Measurements from ENCODE around the gene PLTP. TPM values are rescaled to one million over a fixed set of nuclear protein-coding genes. Genes with fewer than 3 reads are reported as not detected.

The PLTP gene
- total and polyA plus RNA-seq, 2 of the 13 experiments (the other 11 are each of a cell fraction or from before 2014, with no cell fraction given): 16.9 to 28.6 TPM

- no peak overlapping the region for H3K27ac ChIP-seq (ENCODE audit: extremely low read length, insufficient read depth, low read length)
- POLR2A ChIA-PET: interaction anchor here (0.7 to 5.0 kb wide), 17 partner anchors 10 to 86 kb away, joined by 3 to 78 read pairs (median 9); partner anchors contain the start of genes ACOT8, CTSA, NEURL2 and PCIF1
- H3K27me3 ChIP-seq (ENCODE audit: control insufficient read depth in 1 of 2, insufficient read depth in 2 of 2, low read length in 2 of 2): peaks cover 0 to 8% of the 10 kb centered on the region in 2 experiments; a peak in 2 of 5 replicates
- no peaks in the 10 kb centered on the region for H3K9me3 ChIP-seq (ENCODE audit: low read length)
- H3K36me3 ChIP-seq (replicated peaks in 1 of 2; ENCODE audit: control insufficient read depth in 1 of 2, insufficient read depth in 2 of 2, low read length in 2 of 2): no peaks in the 10 kb centered on the region
- peak overlapping the region; percentile 24 for H2AFZ ChIP-seq (ENCODE audit: low read length)
- CTCF ChIA-PET (ENCODE audit: low intra/inter-chr PET ratio, low total read pairs): no interaction called here
- H3K9ac ChIP-seq (ENCODE audit: insufficient read depth, low read depth, low read length): peak overlapping the region; percentile 16; the same call in 1 of the 2 replicates
- 3% methylated on average over 11 of the region's 11 CpGs for WGBS (ENCODE audit: low lambda C conversion rate)
- DNase-seq (ENCODE audit: low spot score): no peak
- FAIRE-seq: no peak
- intact Hi-C loops (cut with micrococcal nuclease; ENCODE audit: unreplicated experiment) (no loop called here), in situ Hi-C loops (cut with HindIII; ENCODE audit: extremely low pct_ligation_motif_present, low pct_unique_long_range_greater_than_20kb) (no loop called here)
- peaks cover 74% of the 10 kb centered on the region for H3K4me1 ChIP-seq (ENCODE audit: insufficient read depth, low read length)
- peak overlapping the region; percentile 48 for H3K4me2 ChIP-seq (ENCODE audit: low read depth, low read length)
- peak overlapping the region in 2 of 3 experiments; percentile 5 to 44; a peak in 3 of 6 replicates for H3K4me3 ChIP-seq (replicated peaks in 1 of 3; ENCODE audit: insufficient read depth in 1 of 3, low read depth in 2 of 3, low read length in 3 of 3)
- no peaks in the 10 kb centered on the region for H4K20me1 ChIP-seq (ENCODE audit: insufficient read depth, low read length)
- H3K79me2 ChIP-seq (ENCODE audit: insufficient read depth, low read length): no peaks in the 10 kb centered on the region
- ATAC-seq: peak; percentile 54
- BruUV-seq (replicated peaks): no TSS peak
- TF ChIP-seq ZNF770 (CRISPR knock-in tag; IDR thresholded peaks at IDR 0.05) (no peak), ARNT2 (CRISPR knock-in tag; IDR thresholded peaks at IDR 0.05; ENCODE audit: low read depth) (no peak), U2AF1 (optimal IDR thresholded peaks at IDR 0.05; ENCODE audit: low read depth, low read length) (no peak), ZNF30 (CRISPR knock-in tag; IDR thresholded peaks at IDR 0.05) (no peak), NFIC (IDR thresholded peaks at IDR 0.05; ENCODE audit: low read length) (no peak), ZBTB20 (CRISPR knock-in tag; IDR thresholded peaks at IDR 0.05; ENCODE audit: borderline replicate concordance, low read depth) (0 out of 2 replicates have a peak, but pooled peaks have one; percentile 32), PRPF4 (IDR thresholded peaks at IDR 0.05; ENCODE audit: low read depth, low read length, poor library complexity, severe bottlenecking) (no peak), DPF2 (CRISPR knock-in tag; IDR thresholded peaks at IDR 0.05; ENCODE audit: borderline replicate concordance, low read depth) (no peak), PCBP2 (optimal IDR thresholded peaks at IDR 0.05; ENCODE audit: low read depth, low read length, poor library complexity, severe bottlenecking) (no peak), ETV5 (CRISPR knock-in tag; IDR thresholded peaks at IDR 0.05; ENCODE audit: borderline replicate concordance) (no peak), ZSCAN30 (CRISPR knock-in tag; IDR thresholded peaks at IDR 0.05) (no peak), FOXA1 (IDR thresholded peaks at IDR 0.05) (no peak), FOXA1 (CRISPR knock-in tag; IDR thresholded peaks at IDR 0.05) (peak; percentile 96), GATAD2A (CRISPR knock-in tag; IDR thresholded peaks at IDR 0.05) (peak; percentile 59), HNF1B (CRISPR knock-in tag; IDR thresholded peaks at IDR 0.05) (peak; percentile 36; the same call in 1 of the 2 replicates), KDM3A (CRISPR knock-in tag; IDR thresholded peaks at IDR 0.05; ENCODE audit: low read depth) (0 out of 2 replicates have a peak, but pooled peaks have one; percentile 49), ZNF333 (CRISPR knock-in tag; IDR thresholded peaks at IDR 0.05; ENCODE audit: borderline replicate concordance) (no peak), JUNB (CRISPR knock-in tag; IDR thresholded peaks at IDR 0.05; ENCODE audit: borderline replicate concordance) (no peak), POLR2AphosphoS2 (IDR thresholded peaks at IDR 0.05; ENCODE audit: low read depth, low read length) (no peak), ZNF44 (CRISPR knock-in tag; IDR thresholded peaks at IDR 0.05) (no peak), ZNF556 (CRISPR knock-in tag; IDR thresholded peaks at IDR 0.05; ENCODE audit: borderline replicate concordance) (no peak), SOX5 (CRISPR knock-in tag; IDR thresholded peaks at IDR 0.05; ENCODE audit: borderline replicate concordance) (0 out of 2 replicates have a peak, but pooled peaks have one; percentile 20)
Measured at GRCh38 chr20:45919542-45920399, 7.8 kb upstream of the PLTP start.

Data from HepG2 (cell line).